A673 (cell line): Measurements from ENCODE around the gene LSR.

Experiments used
- EZH2 ChIP-seq: fragments of 200-600 bp; sonication (generic); IDR thresholded peaks from 2 replicates; pipeline ENCODE4 v1.6.1; 2017; ENCODE audit warnings: borderline replicate concordance, low read depth, mild to moderate bottlenecking, mixed read lengths, antibody characterized with exemption, low read length; ENCODE audit not compliant: poor library complexity, severe bottlenecking
- TF ChIP-seq, protein P1 (sequence below): fragments of 300-800, 200-600 bp; sonication (generic); conservative IDR thresholded peaks from 2 replicates; pipeline ENCODE4 v1.5.1; 2017; ENCODE audit warnings: low read depth, mild to moderate bottlenecking, antibody characterized with exemption, low read length, moderate library complexity, mixed read lengths

DNA sequence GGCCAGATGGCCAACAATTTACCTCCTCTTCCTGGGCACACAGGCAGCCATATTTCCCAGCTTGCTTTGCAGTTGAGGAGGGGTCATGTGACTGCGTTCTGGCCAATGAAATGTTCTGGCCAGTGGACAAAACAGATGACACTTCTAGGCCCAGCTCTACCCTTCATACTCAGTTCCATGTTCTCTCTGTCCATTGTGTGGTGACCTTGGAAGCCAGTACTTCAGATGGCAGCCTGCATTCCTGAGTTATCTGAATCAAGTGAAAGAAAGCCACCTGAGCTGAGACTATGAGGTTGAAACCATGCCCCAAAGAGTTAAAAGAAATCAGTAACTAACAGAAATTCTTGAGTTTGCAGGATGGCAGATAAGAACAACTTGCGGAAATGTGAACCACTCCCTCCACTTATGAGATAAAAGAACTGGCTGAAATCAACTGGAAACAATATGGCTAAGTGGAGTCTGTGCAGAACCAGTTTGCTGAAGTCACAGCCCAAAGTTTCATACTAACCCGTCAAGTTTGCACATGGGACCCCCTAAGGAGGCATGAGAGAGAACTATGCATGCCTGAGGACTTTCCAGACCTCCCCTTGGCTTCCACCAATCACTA is 28.4 kb upstream of the LSR start:
- TF ChIP-seq, protein P1, sequence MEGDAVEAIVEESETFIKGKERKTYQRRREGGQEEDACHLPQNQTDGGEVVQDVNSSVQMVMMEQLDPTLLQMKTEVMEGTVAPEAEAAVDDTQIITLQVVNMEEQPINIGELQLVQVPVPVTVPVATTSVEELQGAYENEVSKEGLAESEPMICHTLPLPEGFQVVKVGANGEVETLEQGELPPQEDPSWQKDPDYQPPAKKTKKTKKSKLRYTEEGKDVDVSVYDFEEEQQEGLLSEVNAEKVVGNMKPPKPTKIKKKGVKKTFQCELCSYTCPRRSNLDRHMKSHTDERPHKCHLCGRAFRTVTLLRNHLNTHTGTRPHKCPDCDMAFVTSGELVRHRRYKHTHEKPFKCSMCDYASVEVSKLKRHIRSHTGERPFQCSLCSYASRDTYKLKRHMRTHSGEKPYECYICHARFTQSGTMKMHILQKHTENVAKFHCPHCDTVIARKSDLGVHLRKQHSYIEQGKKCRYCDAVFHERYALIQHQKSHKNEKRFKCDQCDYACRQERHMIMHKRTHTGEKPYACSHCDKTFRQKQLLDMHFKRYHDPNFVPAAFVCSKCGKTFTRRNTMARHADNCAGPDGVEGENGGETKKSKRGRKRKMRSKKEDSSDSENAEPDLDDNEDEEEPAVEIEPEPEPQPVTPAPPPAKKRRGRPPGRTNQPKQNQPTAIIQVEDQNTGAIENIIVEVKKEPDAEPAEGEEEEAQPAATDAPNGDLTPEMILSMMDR: no peak
- TF ChIP-seq EZH2: no peak
